ENCODE measurements around the gene HES7.

- TF ChIP-seq CTCF (IDR thresholded peaks at IDR 0.05), result no peak
- no peak for TF ChIP-seq POLR2A (IDR thresholded peaks at IDR 0.05)
Observed at GRCh38 chr17:8166731-8167130, 42.8 kb upstream of the HES7 start.
